ENCODE data around the gene AADAC.

GRCh38 chr3:151775314-151776258 lies 38.3 kb upstream of the AADAC start:
- TF ChIP-seq CTCF (IDR thresholded peaks at IDR 0.05) (no peak), POLR2AphosphoS5 (IDR thresholded peaks at IDR 0.05) (no peak)
